Measurements from ENCODE around the gene PLPP1. TPM values are rescaled to one million over a fixed set of nuclear protein-coding genes. Genes with fewer than 3 reads are reported as not detected.
A peak's percentile ranks its signal among the peaks of the same experiment; 100 is the strongest.

The PLPP1 gene
- total and polyA plus RNA-seq, 2 of the 13 experiments (the other 11 are each of a cell fraction or from before 2014, with no cell fraction given) = 7.3 to 12.1 TPM

DNA sequence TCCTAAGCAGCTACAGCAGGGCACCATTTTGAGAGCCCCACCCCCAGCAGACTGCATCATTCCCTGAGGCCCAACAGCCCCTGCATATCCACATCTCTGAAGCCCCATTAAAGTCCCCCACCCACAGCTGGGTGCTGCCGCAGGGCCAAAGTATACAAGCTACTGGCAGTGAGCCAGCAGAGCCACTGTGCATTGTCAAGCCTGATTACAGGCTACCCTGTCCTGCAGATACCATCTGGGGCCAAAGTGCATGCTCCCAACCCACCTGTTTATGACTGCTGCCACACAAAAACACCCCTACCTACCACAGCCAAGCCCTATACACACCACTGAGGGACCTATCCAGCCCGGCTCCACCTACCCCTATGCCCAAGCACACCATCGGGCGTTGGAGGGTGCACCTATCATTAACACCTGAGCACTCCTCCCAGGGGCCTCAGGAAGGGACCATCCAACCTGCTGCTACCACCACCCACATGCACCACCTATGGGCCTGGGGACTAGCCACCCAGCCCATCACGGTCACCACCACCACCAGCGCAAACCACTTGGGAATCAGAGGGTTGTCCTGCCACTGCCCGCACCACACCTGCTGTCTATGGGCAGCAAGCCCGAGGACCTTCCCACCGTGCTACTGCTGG lies 105.0 kb downstream of the PLPP1 start (continued):
- TF ChIP-seq, protein P1, sequence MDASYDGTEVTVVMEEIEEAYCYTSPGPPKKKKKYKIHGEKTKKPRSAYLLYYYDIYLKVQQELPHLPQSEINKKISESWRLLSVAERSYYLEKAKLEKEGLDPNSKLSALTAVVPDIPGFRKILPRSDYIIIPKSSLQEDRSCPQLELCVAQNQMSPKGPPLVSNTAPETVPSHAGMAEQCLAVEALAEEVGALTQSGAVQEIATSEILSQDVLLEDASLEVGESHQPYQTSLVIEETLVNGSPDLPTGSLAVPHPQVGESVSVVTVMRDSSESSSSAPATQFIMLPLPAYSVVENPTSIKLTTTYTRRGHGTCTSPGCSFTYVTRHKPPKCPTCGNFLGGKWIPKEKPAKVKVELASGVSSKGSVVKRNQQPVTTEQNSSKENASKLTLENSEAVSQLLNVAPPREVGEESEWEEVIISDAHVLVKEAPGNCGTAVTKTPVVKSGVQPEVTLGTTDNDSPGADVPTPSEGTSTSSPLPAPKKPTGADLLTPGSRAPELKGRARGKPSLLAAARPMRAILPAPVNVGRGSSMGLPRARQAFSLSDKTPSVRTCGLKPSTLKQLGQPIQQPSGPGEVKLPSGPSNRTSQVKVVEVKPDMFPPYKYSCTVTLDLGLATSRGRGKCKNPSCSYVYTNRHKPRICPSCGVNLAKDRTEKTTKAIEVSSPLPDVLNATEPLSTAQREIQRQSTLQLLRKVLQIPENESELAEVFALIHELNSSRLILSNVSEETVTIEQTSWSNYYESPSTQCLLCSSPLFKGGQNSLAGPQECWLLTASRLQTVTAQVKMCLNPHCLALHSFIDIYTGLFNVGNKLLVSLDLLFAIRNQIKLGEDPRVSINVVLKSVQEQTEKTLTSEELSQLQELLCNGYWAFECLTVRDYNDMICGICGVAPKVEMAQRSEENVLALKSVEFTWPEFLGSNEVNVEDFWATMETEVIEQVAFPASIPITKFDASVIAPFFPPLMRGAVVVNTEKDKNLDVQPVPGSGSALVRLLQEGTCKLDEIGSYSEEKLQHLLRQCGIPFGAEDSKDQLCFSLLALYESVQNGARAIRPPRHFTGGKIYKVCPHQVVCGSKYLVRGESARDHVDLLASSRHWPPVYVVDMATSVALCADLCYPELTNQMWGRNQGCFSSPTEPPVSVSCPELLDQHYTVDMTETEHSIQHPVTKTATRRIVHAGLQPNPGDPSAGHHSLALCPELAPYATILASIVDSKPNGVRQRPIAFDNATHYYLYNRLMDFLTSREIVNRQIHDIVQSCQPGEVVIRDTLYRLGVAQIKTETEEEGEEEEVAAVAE (CRISPR knock-in tag; IDR thresholded peaks at IDR 0.05; ENCODE audit: borderline replicate concordance) = peak; percentile 59; the same call in 1 of the 2 replicates
- no peak for TF ChIP-seq KDM6A (CRISPR knock-in tag; IDR thresholded peaks at IDR 0.05; ENCODE audit: low read depth)
- TF ChIP-seq, protein P2, sequence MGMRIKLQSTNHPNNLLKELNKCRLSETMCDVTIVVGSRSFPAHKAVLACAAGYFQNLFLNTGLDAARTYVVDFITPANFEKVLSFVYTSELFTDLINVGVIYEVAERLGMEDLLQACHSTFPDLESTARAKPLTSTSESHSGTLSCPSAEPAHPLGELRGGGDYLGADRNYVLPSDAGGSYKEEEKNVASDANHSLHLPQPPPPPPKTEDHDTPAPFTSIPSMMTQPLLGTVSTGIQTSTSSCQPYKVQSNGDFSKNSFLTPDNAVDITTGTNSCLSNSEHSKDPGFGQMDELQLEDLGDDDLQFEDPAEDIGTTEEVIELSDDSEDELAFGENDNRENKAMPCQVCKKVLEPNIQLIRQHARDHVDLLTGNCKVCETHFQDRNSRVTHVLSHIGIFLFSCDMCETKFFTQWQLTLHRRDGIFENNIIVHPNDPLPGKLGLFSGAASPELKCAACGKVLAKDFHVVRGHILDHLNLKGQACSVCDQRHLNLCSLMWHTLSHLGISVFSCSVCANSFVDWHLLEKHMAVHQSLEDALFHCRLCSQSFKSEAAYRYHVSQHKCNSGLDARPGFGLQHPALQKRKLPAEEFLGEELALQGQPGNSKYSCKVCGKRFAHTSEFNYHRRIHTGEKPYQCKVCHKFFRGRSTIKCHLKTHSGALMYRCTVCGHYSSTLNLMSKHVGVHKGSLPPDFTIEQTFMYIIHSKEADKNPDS (CRISPR knock-in tag; IDR thresholded peaks at IDR 0.05) = no peak
- 0 out of 2 replicates have a peak, but pooled peaks have one; percentile 36 for TF ChIP-seq ZNF30 (CRISPR knock-in tag; IDR thresholded peaks at IDR 0.05)
- TF ChIP-seq SNAPC2 (CRISPR knock-in tag; IDR thresholded peaks at IDR 0.05) = no peak
- no peak for TF ChIP-seq TCF7L2 (IDR thresholded peaks at IDR 0.05; ENCODE audit: low read depth, low read length)
- TF ChIP-seq TEAD3 (CRISPR knock-in tag; optimal IDR thresholded peaks at IDR 0.05; ENCODE audit: borderline replicate concordance) = peak; percentile 30
- TF ChIP-seq ZNF317 (CRISPR knock-in tag; IDR thresholded peaks at IDR 0.05) = no peak
- TF ChIP-seq ZNF124 (CRISPR knock-in tag; IDR thresholded peaks at IDR 0.05) = no peak
- TF ChIP-seq NFIB (CRISPR knock-in tag; IDR thresholded peaks at IDR 0.05; ENCODE audit: borderline replicate concordance) = peak; percentile 58; the same call in 1 of the 2 replicates
- no peak for TF ChIP-seq TEAD2 (CRISPR knock-in tag; IDR thresholded peaks at IDR 0.05)
- no peak for TF ChIP-seq FOXC1 (CRISPR knock-in tag; IDR thresholded peaks at IDR 0.05; ENCODE audit: borderline replicate concordance)
- no peak for TF ChIP-seq NR2F1 (CRISPR knock-in tag; IDR thresholded peaks at IDR 0.05)
- TF ChIP-seq, protein P3, sequence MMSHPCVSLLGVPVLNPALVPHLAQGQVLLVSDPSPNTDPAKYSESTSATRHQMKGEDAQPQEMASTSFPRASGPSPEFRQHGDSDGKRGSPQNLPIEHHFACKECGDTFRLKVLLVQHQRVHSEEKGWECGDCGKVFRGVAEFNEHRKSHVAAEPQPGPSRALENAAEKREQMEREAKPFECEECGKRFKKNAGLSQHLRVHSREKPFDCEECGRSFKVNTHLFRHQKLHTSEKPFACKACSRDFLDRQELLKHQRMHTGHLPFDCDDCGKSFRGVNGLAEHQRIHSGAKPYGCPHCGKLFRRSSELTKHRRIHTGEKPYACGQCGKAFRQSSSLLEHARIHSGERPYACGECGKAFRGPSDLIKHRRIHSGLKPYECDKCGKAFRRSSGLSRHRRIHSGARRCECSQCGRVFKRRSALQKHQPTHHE (CRISPR knock-in tag; IDR thresholded peaks at IDR 0.05; ENCODE audit: borderline replicate concordance) = no peak
- TF ChIP-seq ZNF75D (CRISPR knock-in tag; IDR thresholded peaks at IDR 0.05; ENCODE audit: borderline replicate concordance) = no peak
- no peak for TF ChIP-seq CREB1 (IDR thresholded peaks at IDR 0.05)
- TF ChIP-seq CREB1 (CRISPR knock-in tag; IDR thresholded peaks at IDR 0.05) = no peak
- TF ChIP-seq, protein P4, sequence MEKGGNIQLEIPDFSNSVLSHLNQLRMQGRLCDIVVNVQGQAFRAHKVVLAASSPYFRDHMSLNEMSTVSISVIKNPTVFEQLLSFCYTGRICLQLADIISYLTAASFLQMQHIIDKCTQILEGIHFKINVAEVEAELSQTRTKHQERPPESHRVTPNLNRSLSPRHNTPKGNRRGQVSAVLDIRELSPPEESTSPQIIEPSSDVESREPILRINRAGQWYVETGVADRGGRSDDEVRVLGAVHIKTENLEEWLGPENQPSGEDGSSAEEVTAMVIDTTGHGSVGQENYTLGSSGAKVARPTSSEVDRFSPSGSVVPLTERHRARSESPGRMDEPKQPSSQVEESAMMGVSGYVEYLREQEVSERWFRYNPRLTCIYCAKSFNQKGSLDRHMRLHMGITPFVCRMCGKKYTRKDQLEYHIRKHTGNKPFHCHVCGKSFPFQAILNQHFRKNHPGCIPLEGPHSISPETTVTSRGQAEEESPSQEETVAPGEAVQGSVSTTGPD (CRISPR knock-in tag; IDR thresholded peaks at IDR 0.05) = no peak
- TF ChIP-seq PTBP1 (IDR thresholded peaks at IDR 0.05; ENCODE audit: low read depth, low read length, poor library complexity, severe bottlenecking) = no peak
- no peak for TF ChIP-seq FLYWCH1 (CRISPR knock-in tag; IDR thresholded peaks at IDR 0.05)
- TF ChIP-seq LCORL (IDR thresholded peaks at IDR 0.05) = peak; percentile 82
- TF ChIP-seq LCORL (CRISPR knock-in tag; IDR thresholded peaks at IDR 0.05) = 0 out of 2 replicates have a peak, but pooled peaks have one; percentile 49

All from HepG2 (cell line).